NT2/D1 (cell line): ENCODE results near the gene SERPIND1.
"Not testable (repeated sequence)": the region's sequence is repeated elsewhere in the genome, so short reads cannot be mapped to it uniquely, and the experiment has no call there.

Source experiments
- SUZ12 ChIP-seq: IDR thresholded peaks from 2 replicates; pipeline ENCODE4 v1.6.1; 2011; ENCODE audit not compliant: insufficient read length, insufficient read depth; ENCODE audit errors: extremely low read depth
- YY1 ChIP-seq: IDR thresholded peaks from 2 replicates; pipeline ENCODE4 v1.6.1; 2011; ENCODE audit not compliant: insufficient read length, insufficient read depth
- ZNF274 ChIP-seq: IDR thresholded peaks from 2 replicates; pipeline ENCODE4 v1.6.1; 2011; ENCODE audit warnings: mild to moderate bottlenecking, low read depth, low read length

- not testable (repeated sequence) for TF ChIP-seq YY1, SUZ12, ZNF274
Measured at GRCh38 chr22:20735356-20736162, 38.4 kb upstream of the SERPIND1 start.
